Midbrain (tissue), 1 donor: ENCODE data around the gene PHACTR1.
A peak's percentile ranks its signal among the peaks of the same experiment; 100 is the strongest.
"Not testable (repeated sequence)": the region's sequence is repeated elsewhere in the genome, so short reads cannot be mapped to it uniquely, and the experiment has no call there.

Experiments
- DNase-seq: peaks from one replicate; lab custom pipeline; 2025; lab: John Stamatoyannopoulos, UW

PHACTR1 gene

GRCh38 chr6:13239530-13240455 lies 523.2 kb downstream of the PHACTR1 start:
- no peak for DNase-seq

GRCh38 chr6:13241364-13241763 lies 524.8 kb downstream of the PHACTR1 start:
- no peak for DNase-seq

- no peak for DNase-seq
These were observed 525.6 kb downstream of the PHACTR1 start for GRCh38 chr6:13242178-13242577.

- no peak for DNase-seq
These were observed 526.0 kb downstream of the PHACTR1 start for GRCh38 chr6:13242590-13242989.

GRCh38 chr6:13243033-13243432 lies 526.5 kb downstream of the PHACTR1 start:
- DNase-seq, result no peak

GRCh38 chr6:13243745-13244144 lies 527.2 kb downstream of the PHACTR1 start:
- DNase-seq, result not testable (repeated sequence)

- no peak for DNase-seq
These were observed 531.1 kb downstream of the PHACTR1 start for GRCh38 chr6:13247627-13248026.

GRCh38 chr6:13248053-13248452 lies 531.5 kb downstream of the PHACTR1 start:
- DNase-seq, result no peak

- no peak for DNase-seq
These were observed 532.0 kb downstream of the PHACTR1 start for GRCh38 chr6:13248584-13248985.

GRCh38 chr6:13248994-13249393 lies 532.4 kb downstream of the PHACTR1 start:
- no peak for DNase-seq

- DNase-seq, result no peak
These were observed 533.2 kb downstream of the PHACTR1 start for GRCh38 chr6:13249817-13250216.

- no peak for DNase-seq
These were observed 534.1 kb downstream of the PHACTR1 start for GRCh38 chr6:13250703-13251102.

- no peak for DNase-seq
These were observed 534.7 kb downstream of the PHACTR1 start for GRCh38 chr6:13251242-13251641.

GRCh38 chr6:13252790-13253189 lies 536.2 kb downstream of the PHACTR1 start:
- DNase-seq, result no peak

- no peak for DNase-seq
These were observed 536.7 kb downstream of the PHACTR1 start for GRCh38 chr6:13253272-13253671.

- DNase-seq, result peak; percentile 7
These were observed 539.9 kb downstream of the PHACTR1 start for GRCh38 chr6:13256266-13257001.

GRCh38 chr6:13259393-13259792 lies 542.8 kb downstream of the PHACTR1 start:
- no peak for DNase-seq

- no peak for DNase-seq
These were observed 543.6 kb downstream of the PHACTR1 start for GRCh38 chr6:13260101-13260598.

GRCh38 chr6:13260831-13261230 lies 544.3 kb downstream of the PHACTR1 start:
- no peak for DNase-seq

- no peak for DNase-seq
These were observed 545.0 kb downstream of the PHACTR1 start for GRCh38 chr6:13261464-13261994.

- DNase-seq, result no peak
These were observed 546.0 kb downstream of the PHACTR1 start for GRCh38 chr6:13262302-13263230.
